Left ventricle myocardium superior (tissue), 1 donor: ENCODE results near the gene AGO1. TPM values are rescaled to one million over a fixed set of nuclear protein-coding genes. Genes with fewer than 3 reads are reported as not detected.
"Not testable (repeated sequence)": the region's sequence is repeated elsewhere in the genome, so short reads cannot be mapped to it uniquely, and the experiment has no call there.

ENCODE experiments used
- ATAC-seq: fragments of 200-7000 bp; cut with Tn5 transposase; one replicate; pipeline ENCODE4 v1.9.1; 2020; ENCODE audit warnings: mild to moderate bottlenecking, moderate library complexity
- DNase-seq: peaks from one replicate; pipeline ENCODE4 v3.0.0-alpha.2; 2020
- intact Hi-C: fragments of 100-400 bp; cut with micrococcal nuclease; formaldehyde crosslinking; loops from one replicate; pipeline ENCODE4 v1.11.0; 2022
- total RNA-seq: library from RNA; stranded (reverse); fragmentation: NEBNext Ultra II Directional; extraction: Animal tissue kit (Norgen Biotek cat#: 25700); gene quantifications from one replicate; pipeline ENCODE4 v1.2.1, GENCODE V29; 2021
- donor health status: DM: no; HTN: yes; CAD: no; lungs with severe emphysema.

AGO1 gene
- total RNA-seq, 1 donor from 2014 or later = 20.3 TPM

DNA sequence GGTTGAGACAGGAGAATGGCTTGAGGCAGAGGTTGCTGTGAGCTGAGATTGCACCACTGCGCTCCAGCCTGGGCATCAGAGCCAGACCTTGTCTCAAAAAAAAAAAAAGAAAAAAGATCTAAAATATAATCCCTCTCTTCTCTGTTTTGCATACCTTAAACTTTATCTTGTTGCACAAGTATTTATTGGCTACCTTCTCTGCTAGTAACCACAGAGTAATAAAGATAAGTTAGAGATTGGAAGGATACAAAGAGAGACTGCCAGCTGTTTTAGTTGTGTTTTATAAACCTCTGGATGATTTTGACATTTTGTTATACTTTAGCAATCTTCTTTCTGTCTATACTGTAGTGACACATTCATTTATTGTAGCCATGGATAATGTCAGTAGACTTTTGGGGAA, 75.5 kb downstream of the AGO1 start:
- intact Hi-C loops = no loop called here
- ATAC-seq (no peak), DNase-seq (no peak)

DNA sequence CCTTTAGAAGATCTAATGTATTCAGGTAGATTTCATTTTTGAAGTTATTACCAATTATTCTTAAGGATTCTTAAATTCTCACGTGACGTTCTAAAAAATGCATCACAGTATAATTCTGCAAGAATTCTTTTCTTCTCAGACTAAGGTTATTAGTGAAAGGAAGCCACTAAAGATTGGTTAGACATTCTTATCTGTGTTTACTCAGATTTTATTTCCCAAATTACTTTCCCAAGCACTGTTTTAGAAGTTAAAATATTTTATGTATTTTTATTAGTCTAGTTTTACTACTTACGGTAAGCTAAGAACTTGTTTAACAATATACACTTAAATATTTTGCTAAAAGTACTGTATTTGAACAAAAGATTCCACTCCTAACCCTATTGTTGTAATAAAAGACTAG, 76.3 kb downstream of the AGO1 start:
- ATAC-seq (no peak), DNase-seq (no peak)
- intact Hi-C loops = no loop called here

GRCh38 chr1:35962952-35963351, 79.9 kb downstream of the AGO1 start:
- ATAC-seq = no peak
- intact Hi-C loops = no loop called here
- no peak for DNase-seq

DNA sequence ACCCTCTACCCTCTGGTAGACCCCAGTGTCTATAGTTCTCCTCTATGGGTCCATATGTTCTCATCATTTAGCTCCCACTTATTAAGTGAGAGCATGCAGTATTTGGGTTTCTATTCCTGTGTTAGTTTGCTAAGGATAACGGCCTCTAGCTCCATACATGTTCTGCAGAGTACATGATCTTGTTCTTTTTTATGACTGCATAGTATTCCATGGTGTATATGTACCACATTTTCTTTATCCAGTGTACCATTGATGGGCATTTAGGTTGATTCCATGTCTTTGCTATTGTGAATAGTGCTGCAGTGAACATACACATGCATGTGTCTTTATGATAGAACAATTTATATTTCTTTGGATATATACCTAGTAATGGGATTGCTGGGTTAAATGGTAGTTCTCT, 81.3 kb downstream of the AGO1 start:
- intact Hi-C loops, ATAC-seq, DNase-seq: not testable (repeated sequence)

DNA sequence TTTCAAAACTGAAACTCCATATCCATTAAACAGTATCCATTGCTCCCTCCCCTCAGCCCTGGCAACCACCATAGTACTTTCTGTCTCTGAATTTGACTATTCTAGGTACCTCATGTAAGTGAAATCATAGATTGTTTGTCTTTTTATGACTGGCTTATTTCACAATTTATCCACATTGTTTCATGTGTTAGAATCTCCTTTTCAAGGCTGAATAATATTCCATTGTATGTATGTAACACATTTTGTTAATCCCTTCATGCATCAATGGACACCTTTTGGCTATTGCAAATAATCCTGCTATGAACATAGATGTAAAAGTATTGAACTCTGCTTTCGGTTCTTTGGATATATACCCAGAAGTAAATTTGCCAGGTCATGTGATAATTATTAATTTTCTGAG, 85.4 kb downstream of the AGO1 start:
- ATAC-seq (no peak), DNase-seq (no peak)
- intact Hi-C loops = no loop called here

DNA sequence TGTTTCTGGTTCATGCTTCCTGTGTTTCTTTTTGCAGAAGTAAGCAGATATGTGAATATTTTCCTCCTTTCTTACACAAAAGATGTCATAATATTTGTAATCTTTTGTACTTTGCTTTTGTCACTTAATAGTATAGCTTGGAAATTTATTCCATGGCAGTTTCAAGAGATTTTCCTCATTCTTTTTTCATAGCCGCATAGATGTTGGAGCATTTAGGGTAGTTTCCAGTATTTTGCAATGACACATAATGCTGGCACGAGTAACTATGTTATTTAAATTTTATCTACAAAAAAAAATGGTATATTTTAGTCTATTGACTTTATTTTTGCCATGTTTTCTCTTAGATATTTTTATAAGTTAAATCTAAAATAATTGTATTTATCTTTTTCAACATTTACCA, 88.6 kb downstream of the AGO1 start:
- no peak for DNase-seq
- intact Hi-C loops = no loop called here
- no peak for ATAC-seq

DNA sequence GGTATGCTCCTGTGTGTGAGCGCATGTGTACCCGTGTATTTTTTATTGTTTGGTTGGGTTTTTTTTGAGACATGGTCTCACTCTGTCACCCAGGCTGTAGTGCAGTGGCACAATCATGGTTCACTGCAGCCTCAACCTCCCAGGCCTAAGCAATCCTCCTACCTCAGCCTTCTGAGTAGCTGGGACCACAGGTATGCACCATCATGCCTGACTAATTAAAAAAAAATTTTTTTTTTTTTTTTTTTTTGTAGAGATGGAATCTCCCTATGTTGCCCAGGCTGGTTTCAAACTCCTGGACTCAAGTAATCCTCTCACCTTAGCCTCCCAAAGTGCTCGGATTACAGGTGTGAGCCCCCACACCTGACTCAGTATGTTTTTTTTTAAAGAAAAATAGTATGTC, 89.6 kb downstream of the AGO1 start:
- ATAC-seq, intact Hi-C loops, DNase-seq: not testable (repeated sequence)

DNA sequence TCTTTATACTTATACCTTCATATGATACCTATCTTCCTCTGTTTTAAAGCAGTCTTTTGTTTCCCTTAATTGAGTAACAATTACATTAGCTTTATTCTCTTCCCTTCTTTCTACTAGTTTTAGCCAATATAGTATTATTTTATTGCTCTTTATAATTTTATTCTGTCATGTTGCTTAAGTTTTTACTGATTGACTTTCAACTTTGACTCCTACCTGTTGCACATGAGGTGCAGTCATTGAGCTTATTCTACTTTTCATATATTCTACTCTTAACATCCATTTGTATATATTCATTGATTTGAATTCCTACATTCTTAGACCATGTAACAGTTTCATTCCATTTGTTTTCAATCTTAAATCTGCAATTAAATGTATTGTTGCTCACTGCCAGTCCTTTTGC, 97.1 kb downstream of the AGO1 start:
- intact Hi-C loops = no loop called here
- DNase-seq = no peak
- no peak for ATAC-seq

Other genes with a start within 250 kb of the AGO1 start
- gene PSMB2, start 241.7 kb upstream of the AGO1 start, total RNA-seq = 37.7 TPM
- 9.8 TPM for gene C1orf216, start 164.3 kb upstream of the AGO1 start, total RNA-seq
- gene CLSPN, start 113.2 kb upstream of the AGO1 start, total RNA-seq = 0.59 TPM
- 19.0 TPM for gene AGO4, start 75.2 kb upstream of the AGO1 start, total RNA-seq
- 14.2 TPM for gene AGO3, start 47.9 kb downstream of the AGO1 start, total RNA-seq
- gene TEKT2, start 200.9 kb downstream of the AGO1 start, total RNA-seq = not detected
- gene ADPRS, start 205.7 kb downstream of the AGO1 start, total RNA-seq = 16.9 TPM
- gene COL8A2, start 242.0 kb downstream of the AGO1 start, total RNA-seq = 0.67 TPM